GM12874 (cell line): ENCODE data around the gene PIGR.

Source experiments
- CTCF ChIP-seq: IDR thresholded peaks from 2 replicates; pipeline ENCODE4 v1.5.1; 2011; ENCODE audit warnings: low read depth, mild to moderate bottlenecking, control low read depth, low read length, moderate library complexity; ENCODE audit not compliant: insufficient read depth

The PIGR gene

DNA sequence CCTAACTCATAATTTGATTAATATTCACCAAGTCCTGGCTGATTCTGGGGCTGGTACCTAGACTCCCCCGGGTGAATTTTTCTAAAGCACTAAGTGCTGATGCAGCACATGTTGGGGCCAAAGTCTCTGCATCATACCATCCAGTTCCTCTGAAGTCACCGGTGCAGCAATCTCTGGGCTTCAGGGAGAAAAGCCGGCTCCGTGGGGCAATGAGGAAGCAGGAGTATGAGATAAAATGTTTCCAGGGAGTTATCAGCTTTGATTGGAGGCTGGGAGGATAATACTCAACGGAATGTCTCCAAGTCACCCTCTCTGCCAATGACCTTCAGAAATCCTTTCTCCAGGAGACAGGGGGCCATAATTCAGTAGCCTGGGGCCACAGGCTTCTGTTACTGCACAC, 22.8 kb upstream of the PIGR start:
- TF ChIP-seq CTCF = no peak

DNA sequence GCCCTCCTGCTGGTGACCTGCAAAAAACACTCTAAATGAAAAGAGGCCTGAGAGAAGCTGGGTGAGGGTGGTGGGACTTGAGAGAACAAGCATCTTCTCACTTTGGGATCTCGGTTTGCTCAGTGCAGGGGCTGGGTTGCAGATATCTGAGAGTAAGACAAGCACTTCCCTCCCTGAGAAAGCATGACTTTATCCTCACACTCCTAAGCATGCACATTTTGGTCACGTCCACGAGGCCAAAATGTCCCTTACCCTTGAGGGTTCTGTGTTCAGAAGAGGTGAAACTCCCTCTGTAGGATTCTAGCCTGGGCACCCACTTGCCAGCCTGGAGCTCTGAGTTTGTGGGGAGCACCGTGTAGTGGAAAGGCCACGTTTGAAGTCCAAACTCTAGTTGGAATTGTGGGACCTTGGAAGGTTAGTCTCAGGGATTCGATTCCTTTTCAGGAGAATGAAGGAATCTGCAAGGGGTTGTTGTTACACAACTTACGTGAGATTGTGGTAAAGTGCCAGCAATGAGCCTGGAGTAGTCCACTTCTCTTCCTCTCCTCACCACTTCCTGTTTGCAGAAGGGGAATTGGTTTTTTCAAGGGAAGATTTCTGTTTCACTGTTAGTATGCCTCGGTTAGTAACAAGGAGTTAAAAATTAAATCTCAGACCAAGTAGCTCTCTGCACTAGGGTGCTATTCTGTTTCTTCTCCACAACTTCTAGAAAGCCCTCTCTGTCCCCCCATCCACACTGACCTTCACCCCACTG, 21.0 kb upstream of the PIGR start:
- no peak for TF ChIP-seq CTCF

GRCh38 chr1:206965781-206966180, 19.5 kb upstream of the PIGR start:
- no peak for TF ChIP-seq CTCF

DNA sequence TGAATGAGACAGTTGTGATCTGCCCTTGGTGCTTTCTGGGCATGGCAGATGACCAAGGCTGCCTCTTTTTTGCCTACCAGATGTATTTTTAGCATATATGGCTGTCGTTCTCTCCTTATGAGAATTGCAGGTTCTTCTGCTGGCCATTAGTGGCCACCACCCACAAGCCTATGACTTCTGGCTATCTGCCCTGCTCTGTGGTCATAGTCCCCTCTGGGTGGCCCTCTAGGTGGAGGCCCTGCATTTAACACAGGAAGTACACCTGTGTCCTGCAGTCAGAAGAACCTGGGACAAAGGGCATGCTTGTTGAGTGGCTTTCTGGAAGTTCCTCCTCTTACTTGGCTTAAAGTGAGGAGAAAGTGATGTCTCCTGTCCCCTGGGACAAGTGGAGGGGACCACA, 17.5 kb upstream of the PIGR start:
- no peak for TF ChIP-seq CTCF

DNA sequence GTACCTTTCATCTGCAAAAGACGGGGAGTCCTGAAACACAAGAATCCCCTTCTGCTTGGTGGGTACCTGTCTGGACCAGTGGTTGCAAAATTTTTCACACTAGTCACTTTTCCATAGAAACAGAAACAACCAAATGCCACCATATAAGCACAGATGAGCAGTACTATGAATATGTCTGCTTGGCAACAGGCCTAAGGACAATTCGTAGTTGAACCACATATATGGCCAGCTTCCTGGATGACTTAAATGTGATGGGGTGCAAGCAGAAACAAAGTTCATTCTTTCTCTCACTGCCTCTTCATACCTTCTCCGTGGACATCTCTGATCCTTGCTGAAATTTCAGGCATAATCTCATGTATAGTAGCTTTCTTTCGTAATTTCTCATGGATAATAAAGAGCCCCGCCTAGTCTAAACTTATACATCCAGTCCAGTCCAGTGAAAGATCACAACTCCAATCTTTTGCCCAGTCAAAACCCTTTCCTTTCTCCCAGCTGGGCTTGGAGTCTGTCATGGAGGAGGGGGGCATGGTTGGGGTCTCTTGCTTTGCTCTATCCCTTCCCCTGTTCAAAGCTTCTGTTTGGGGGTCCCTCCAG, 16.9 kb upstream of the PIGR start:
- no peak for TF ChIP-seq CTCF

DNA sequence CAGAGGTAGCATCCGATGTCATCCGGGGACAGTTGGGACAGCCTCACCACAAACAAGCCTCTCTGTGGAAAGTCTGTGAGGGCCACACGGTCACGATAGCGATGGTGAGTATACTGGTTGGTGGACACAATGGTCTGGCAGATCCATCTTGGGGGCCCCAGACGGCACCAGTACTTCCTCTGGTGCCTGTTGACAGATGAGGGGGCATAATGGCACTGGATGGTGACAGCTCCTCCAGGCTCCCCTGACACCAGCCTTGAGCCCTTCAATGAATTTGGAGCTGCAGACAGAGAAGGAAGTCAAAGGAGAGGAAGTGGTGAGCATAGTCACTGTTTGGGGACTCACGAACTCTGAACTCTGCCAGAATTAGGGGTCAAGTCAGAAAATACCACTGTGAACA, 16.0 kb upstream of the PIGR start:
- TF ChIP-seq CTCF = no peak

GRCh38 chr1:206961668-206962067, 15.4 kb upstream of the PIGR start:
- TF ChIP-seq CTCF = no peak
